GM18870 (cell line): ENCODE measurements around the gene PWWP2B.

Source experiments
- ATAC-seq: cut with Tn5 transposase; IDR thresholded peaks from one replicate; pipeline ENCODE4 v1.9.1; 2021; ENCODE audit warnings: moderate library complexity; ENCODE audit not compliant: unreplicated experiment

Gene PWWP2B

GRCh38 chr10:132393695-132394181, 3.3 kb upstream of the PWWP2B start:
- no peak for ATAC-seq

- no peak for ATAC-seq
Observed at GRCh38 chr10:132394201-132394811, 2.7 kb upstream of the PWWP2B start.

- no peak for ATAC-seq
Observed at GRCh38 chr10:132394936-132395703, 1.9 kb upstream of the PWWP2B start.

- ATAC-seq: no peak
Observed at GRCh38 chr10:132395704-132396493, 1.1 kb upstream of the PWWP2B start.

GRCh38 chr10:132396494-132397035, 435 bp upstream of the PWWP2B start:
- ATAC-seq: no peak

- no peak for ATAC-seq
Observed at GRCh38 chr10:132397671-132398565, 918 bp downstream of the PWWP2B start.

- ATAC-seq: no peak
Observed at GRCh38 chr10:132398566-132398991, 1.6 kb downstream of the PWWP2B start.

- no peak for ATAC-seq
Observed at GRCh38 chr10:132399117-132400035, 2.4 kb downstream of the PWWP2B start.

- no peak for ATAC-seq
Observed at GRCh38 chr10:132400041-132400546, 3.1 kb downstream of the PWWP2B start.

GRCh38 chr10:132400547-132401151, 3.6 kb downstream of the PWWP2B start:
- ATAC-seq: no peak

- no peak for ATAC-seq
Observed at GRCh38 chr10:132401401-132402118, 4.6 kb downstream of the PWWP2B start.

- ATAC-seq: no peak
Observed at GRCh38 chr10:132402781-132403241, 5.8 kb downstream of the PWWP2B start.

- ATAC-seq: no peak
Observed at GRCh38 chr10:132403511-132404168, 6.6 kb downstream of the PWWP2B start.

- no peak for ATAC-seq
Observed at GRCh38 chr10:132404169-132404880, 7.3 kb downstream of the PWWP2B start.

GRCh38 chr10:132404911-132405462, 8.0 kb downstream of the PWWP2B start:
- ATAC-seq: no peak

GRCh38 chr10:132405463-132405991, 8.5 kb downstream of the PWWP2B start:
- ATAC-seq: no peak
